ENCODE results near the gene YES1. TPM values are rescaled to one million over a fixed set of nuclear protein-coding genes. Genes with fewer than 3 reads are reported as not detected.
A peak's percentile ranks its signal among the peaks of the same experiment; 100 is the strongest.

YES1 gene
- total RNA-seq, 2 donors from 2014 or later: 15.3 to 22.5 TPM

GRCh38 chr18:834082-834720, 22.2 kb upstream of the YES1 start:
- H3K27ac Mint-ChIP-seq: no peak overlapping the region
- peaks cover 26% of the 10 kb centered on the region for H3K4me1 Mint-ChIP-seq (ENCODE audit: low read depth)
- no peaks in the 10 kb centered on the region for H3K36me3 Mint-ChIP-seq (ENCODE audit: insufficient read depth in 2 of 2)
- DNase-seq: no peak
- H3K4me3 Mint-ChIP-seq: no peak overlapping the region
- ATAC-seq (replicated peaks in 1 of 2): no peak
- H3K27me3 Mint-ChIP-seq (ENCODE audit: low read depth): no peaks in the 10 kb centered on the region
- no peaks in the 10 kb centered on the region for H3K9me3 Mint-ChIP-seq

- H3K27ac Mint-ChIP-seq: no peak overlapping the region
- no peak overlapping the region for H3K4me3 Mint-ChIP-seq
- no peaks in the 10 kb centered on the region for H3K9me3 Mint-ChIP-seq
- peaks cover 23% of the 10 kb centered on the region for H3K4me1 Mint-ChIP-seq (ENCODE audit: low read depth)
- no peak for DNase-seq
- no peaks in the 10 kb centered on the region for H3K27me3 Mint-ChIP-seq (ENCODE audit: low read depth)
- no peaks in the 10 kb centered on the region for H3K36me3 Mint-ChIP-seq (ENCODE audit: insufficient read depth in 2 of 2)
- no peak for ATAC-seq (replicated peaks in 1 of 2)
Measured at GRCh38 chr18:833197-833596, 21.2 kb upstream of the YES1 start.

GRCh38 chr18:832085-832681, 20.1 kb upstream of the YES1 start:
- Mint-ChIP-seq H3K27ac (no peak overlapping the region), H3K27me3 (ENCODE audit: low read depth) (no peaks in the 10 kb centered on the region), H3K4me1 (ENCODE audit: low read depth) (peaks cover 23% of the 10 kb centered on the region), H3K4me3 (no peak overlapping the region), H3K36me3 (ENCODE audit: insufficient read depth in 2 of 2) (no peaks in the 10 kb centered on the region), H3K9me3 (no peaks in the 10 kb centered on the region)
- DNase-seq: peak in 1 of 2 donors; percentile 32
- peak; percentile 48 to 71 for ATAC-seq (replicated peaks in 1 of 2)

DNA sequence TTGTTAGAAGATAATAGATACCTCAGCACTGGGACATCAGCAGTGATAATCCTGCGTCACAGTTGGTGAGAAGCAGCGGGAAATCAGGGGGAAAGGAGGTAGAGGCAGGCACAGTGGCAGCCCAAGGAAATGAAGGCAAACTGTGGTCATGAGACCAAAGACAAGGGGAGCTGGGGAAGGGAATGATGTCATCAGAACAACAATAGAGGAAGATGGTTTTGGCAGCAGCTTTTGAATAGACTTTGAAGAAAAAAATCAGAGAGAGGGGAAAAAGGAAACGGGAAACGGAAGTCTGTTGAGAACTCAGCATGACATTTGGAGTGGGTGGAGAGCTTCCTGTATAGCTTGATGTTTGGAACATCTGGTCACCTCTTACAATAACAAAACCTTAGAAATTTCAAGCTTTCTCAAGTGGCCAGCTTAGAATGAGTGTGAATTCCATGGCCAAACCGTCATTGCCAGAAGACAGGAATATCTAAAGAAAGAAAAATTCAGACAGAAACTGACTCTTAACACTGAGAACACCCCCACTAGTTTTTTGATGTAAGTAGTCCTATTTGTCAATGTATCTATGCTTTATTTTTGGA, 18.4 kb upstream of the YES1 start:
- H3K27ac Mint-ChIP-seq: peak overlapping the region; percentile 47
- H3K4me1 Mint-ChIP-seq (ENCODE audit: low read depth): peaks cover 32% of the 10 kb centered on the region
- ATAC-seq (replicated peaks in 1 of 2) (peak; percentile 64 to 77), DNase-seq (peak in 1 of 2 donors; percentile 12)
- no peaks in the 10 kb centered on the region for H3K27me3 Mint-ChIP-seq (ENCODE audit: low read depth)
- H3K4me3 Mint-ChIP-seq: peak overlapping the region; percentile 27 to 58
- H3K36me3 Mint-ChIP-seq (ENCODE audit: insufficient read depth in 2 of 2): no peaks in the 10 kb centered on the region
- H3K9me3 Mint-ChIP-seq: no peaks in the 10 kb centered on the region

- peak overlapping the region in 1 of 2 donors; percentile 27 for H3K4me3 Mint-ChIP-seq
- no peaks in the 10 kb centered on the region for H3K27me3 Mint-ChIP-seq (ENCODE audit: low read depth)
- H3K9me3 Mint-ChIP-seq: no peaks in the 10 kb centered on the region
- no peak overlapping the region for H3K27ac Mint-ChIP-seq
- no peak for DNase-seq
- H3K36me3 Mint-ChIP-seq (ENCODE audit: insufficient read depth in 2 of 2): no peaks in the 10 kb centered on the region
- H3K4me1 Mint-ChIP-seq (ENCODE audit: low read depth): peaks cover 32% of the 10 kb centered on the region
- no peak for ATAC-seq (replicated peaks in 1 of 2)
Measured at GRCh38 chr18:829432-829831, 17.4 kb upstream of the YES1 start.

GRCh38 chr18:827093-827677, 15.1 kb upstream of the YES1 start:
- peaks cover 31% of the 10 kb centered on the region for H3K4me1 Mint-ChIP-seq (ENCODE audit: low read depth)
- peaks cover 9% of the 10 kb centered on the region for H3K27me3 Mint-ChIP-seq (ENCODE audit: low read depth)
- ATAC-seq (replicated peaks in 1 of 2) (no peak), DNase-seq (no peak)
- H3K4me3 Mint-ChIP-seq: no peak overlapping the region
- no peaks in the 10 kb centered on the region for H3K9me3 Mint-ChIP-seq
- no peaks in the 10 kb centered on the region for H3K36me3 Mint-ChIP-seq (ENCODE audit: insufficient read depth in 2 of 2)
- H3K27ac Mint-ChIP-seq: no peak overlapping the region

DNA sequence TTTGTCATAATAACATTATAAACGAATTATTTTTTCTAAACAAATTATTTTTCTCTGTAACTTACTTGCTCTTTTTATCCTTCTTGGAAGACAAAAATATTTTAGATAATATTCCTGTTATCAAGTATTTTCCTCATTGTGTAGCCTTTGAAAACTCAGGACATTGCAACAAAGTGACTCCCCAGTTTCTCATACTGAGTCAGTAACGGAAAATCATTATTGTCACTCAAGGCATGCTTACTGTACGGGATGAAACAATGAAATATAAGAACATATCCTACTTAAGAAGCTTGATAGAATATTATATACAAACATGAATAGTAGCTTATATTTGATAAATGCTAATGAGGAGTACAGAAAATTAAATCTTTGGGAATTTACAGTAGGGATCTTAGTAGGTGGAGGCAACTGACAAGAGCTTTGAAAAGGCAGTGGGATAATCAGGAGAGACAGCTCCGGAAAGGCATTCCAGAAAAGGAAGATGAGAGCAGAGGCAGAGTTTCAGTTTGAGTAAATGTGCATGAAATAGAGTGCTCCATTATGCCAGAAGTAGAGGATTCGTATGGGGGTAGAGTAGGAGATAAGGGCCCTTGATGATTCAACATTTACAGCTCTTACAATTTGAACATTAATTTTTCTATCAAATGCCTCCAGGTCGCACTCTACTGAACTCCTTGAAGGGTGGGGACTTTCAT, 14.0 kb upstream of the YES1 start:
- Mint-ChIP-seq H3K36me3 (ENCODE audit: insufficient read depth in 2 of 2) (no peaks in the 10 kb centered on the region), H3K4me1 (ENCODE audit: low read depth) (peaks cover 25% of the 10 kb centered on the region), H3K27ac (no peak overlapping the region), H3K27me3 (ENCODE audit: low read depth) (peaks cover 9% of the 10 kb centered on the region), H3K4me3 (no peak overlapping the region), H3K9me3 (no peaks in the 10 kb centered on the region)
- ATAC-seq (replicated peaks in 1 of 2) (no peak), DNase-seq (no peak)

DNA sequence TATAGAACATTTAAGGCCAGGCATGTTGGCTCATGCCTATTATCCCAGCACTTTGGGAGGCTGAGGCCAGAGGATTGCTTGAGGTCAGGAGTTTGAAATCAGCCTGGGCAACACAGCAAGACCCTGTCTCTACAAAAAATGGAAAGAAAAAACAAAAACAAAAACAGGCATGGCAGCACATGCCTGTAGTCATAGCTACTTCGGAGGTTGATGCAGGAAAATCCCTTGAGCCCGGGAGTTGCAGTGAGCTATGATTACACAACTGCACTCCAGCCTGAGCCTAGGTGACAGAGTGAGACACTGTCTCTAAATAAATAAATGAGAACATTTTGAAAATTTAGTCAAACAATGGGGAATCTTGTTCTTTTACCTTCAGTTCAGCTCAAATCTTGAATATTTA, 12.1 kb upstream of the YES1 start:
- H3K27me3 Mint-ChIP-seq (ENCODE audit: low read depth): peaks cover 9% of the 10 kb centered on the region
- H3K4me3 Mint-ChIP-seq: no peak overlapping the region
- H3K36me3 Mint-ChIP-seq (ENCODE audit: insufficient read depth in 2 of 2): no peaks in the 10 kb centered on the region
- no peak for DNase-seq
- ATAC-seq (replicated peaks in 1 of 2): no peak
- H3K9me3 Mint-ChIP-seq: no peaks in the 10 kb centered on the region
- H3K27ac Mint-ChIP-seq: no peak overlapping the region
- H3K4me1 Mint-ChIP-seq (ENCODE audit: low read depth): peaks cover 16% of the 10 kb centered on the region

GRCh38 chr18:820591-821165, 8.6 kb upstream of the YES1 start:
- DNase-seq (no peak), ATAC-seq (replicated peaks in 1 of 2) (no peak)
- Mint-ChIP-seq H3K27ac (no peak overlapping the region), H3K36me3 (ENCODE audit: insufficient read depth in 2 of 2) (no peaks in the 10 kb centered on the region), H3K4me3 (no peak overlapping the region), H3K4me1 (ENCODE audit: low read depth) (peaks cover 17% of the 10 kb centered on the region), H3K9me3 (no peaks in the 10 kb centered on the region), H3K27me3 (ENCODE audit: low read depth) (peaks cover 9% of the 10 kb centered on the region)

- Mint-ChIP-seq H3K4me1 (ENCODE audit: low read depth) (peaks cover 44% of the 10 kb centered on the region), H3K9me3 (no peaks in the 10 kb centered on the region), H3K4me3 (no peak overlapping the region), H3K27me3 (ENCODE audit: low read depth) (no peaks in the 10 kb centered on the region), H3K36me3 (ENCODE audit: insufficient read depth in 2 of 2) (peaks cover 4 to 5% of the 10 kb centered on the region in 2 donors), H3K27ac (no peak overlapping the region)
- ATAC-seq (replicated peaks in 1 of 2) (no peak), DNase-seq (no peak)
Measured at GRCh38 chr18:816869-817268, 4.8 kb upstream of the YES1 start.

DNA sequence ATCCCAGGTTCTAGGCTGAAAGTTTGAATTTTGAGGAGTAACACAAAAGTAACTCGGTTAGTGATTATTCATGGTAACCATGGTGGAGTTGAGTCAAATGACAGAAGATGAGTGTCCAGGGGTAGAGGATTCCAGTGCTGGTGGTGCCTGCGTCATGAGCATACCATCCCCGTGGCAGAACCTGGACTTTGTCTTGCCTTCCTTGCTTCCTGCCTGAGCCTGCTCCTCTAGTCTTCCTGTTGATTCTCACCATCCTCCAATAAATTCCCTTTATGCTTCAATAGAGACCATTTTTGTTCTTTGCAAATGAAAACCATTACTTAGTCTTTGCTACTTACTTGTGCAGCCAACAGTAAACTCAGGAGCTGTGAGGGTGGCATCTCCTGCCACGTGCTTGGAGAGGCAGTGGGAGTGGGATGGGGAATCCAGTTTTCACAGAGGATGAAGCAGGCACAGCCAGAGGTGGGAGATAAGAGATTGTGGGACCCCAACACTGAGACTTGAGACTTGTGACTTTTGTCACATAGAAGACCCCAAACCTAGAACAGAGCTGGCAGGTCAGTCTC, 4.1 kb upstream of the YES1 start:
- Mint-ChIP-seq H3K4me1 (ENCODE audit: low read depth) (peaks cover 44% of the 10 kb centered on the region), H3K4me3 (no peak overlapping the region), H3K9me3 (no peaks in the 10 kb centered on the region), H3K27ac (no peak overlapping the region), H3K36me3 (ENCODE audit: insufficient read depth in 2 of 2) (peaks cover 5 to 7% of the 10 kb centered on the region in 2 donors), H3K27me3 (ENCODE audit: low read depth) (no peaks in the 10 kb centered on the region)
- DNase-seq (no peak), ATAC-seq (replicated peaks in 1 of 2) (no peak)

DNA sequence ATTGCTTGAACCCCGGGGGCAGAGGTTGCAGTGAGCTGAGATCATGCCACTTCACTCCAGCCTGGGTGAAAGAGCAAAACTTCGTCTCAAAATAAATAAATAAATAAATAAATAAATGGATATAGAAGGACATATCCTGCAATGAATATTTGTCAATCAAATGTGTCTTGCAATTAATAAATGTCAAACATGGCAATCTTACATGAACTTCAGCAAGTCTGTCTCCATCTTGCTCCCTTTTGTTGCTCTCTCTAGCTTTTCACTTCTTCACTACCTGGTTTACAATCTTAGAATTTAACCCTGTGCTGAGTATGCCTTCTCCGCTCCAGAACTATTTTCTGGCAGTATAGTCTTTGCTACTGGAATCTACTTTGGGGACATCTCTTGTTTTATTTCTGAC, 3.3 kb upstream of the YES1 start:
- no peaks in the 10 kb centered on the region for H3K9me3 Mint-ChIP-seq
- H3K27ac Mint-ChIP-seq: no peak overlapping the region
- no peak overlapping the region for H3K4me3 Mint-ChIP-seq
- DNase-seq: no peak
- ATAC-seq (replicated peaks in 1 of 2): no peak
- peaks cover 5 to 7% of the 10 kb centered on the region in 2 donors for H3K36me3 Mint-ChIP-seq (ENCODE audit: insufficient read depth in 2 of 2)
- no peaks in the 10 kb centered on the region for H3K27me3 Mint-ChIP-seq (ENCODE audit: low read depth)
- H3K4me1 Mint-ChIP-seq (ENCODE audit: low read depth): peaks cover 42% of the 10 kb centered on the region
